Panc1 (cell line): ENCODE measurements around the gene HS6ST3.

ENCODE experiments used
- CTCF ChIP-seq: fragments of 450-650 bp; IDR thresholded peaks from 2 replicates; pipeline ENCODE4 v1.5.1; 2017; ENCODE audit warnings: mild to moderate bottlenecking
- POLR2AphosphoS5 ChIP-seq: IDR thresholded peaks from 2 replicates; pipeline ENCODE4 v1.6.1; 2012; ENCODE audit warnings: mild to moderate bottlenecking, low read depth, low read length, moderate library complexity
- REST ChIP-seq, 2 experiments: IDR thresholded peaks; 2 replicates each; pipeline ENCODE4 v1.6.1; 2011 to 2012; ENCODE audit warnings: low read depth in 2 of 2, control low read depth in 1 of 2, low read length in 1 of 2, mild to moderate bottlenecking in 1 of 2, moderate library complexity in 1 of 2; ENCODE audit not compliant: insufficient read depth in 1 of 2
- TCF7L2 ChIP-seq: IDR thresholded peaks from 2 replicates; pipeline ENCODE4 v1.6.1; 2011; ENCODE audit warnings: mild to moderate bottlenecking, low read depth, low read length, inconsistent platforms

- TF ChIP-seq TCF7L2: no peak
- TF ChIP-seq CTCF: no peak
- TF ChIP-seq POLR2AphosphoS5: no peak
- no peak for TF ChIP-seq REST (IDR thresholded peaks at IDR 0.05; ENCODE audit: insufficient read depth in 1 of 2, low read depth in 2 of 2, low read length in 1 of 2)
Measured at GRCh38 chr13:96491103-96491502, 401.2 kb downstream of the HS6ST3 start.
